Measurements from ENCODE around the gene GPRC5C. TPM values are rescaled to one million over a fixed set of nuclear protein-coding genes. Genes with fewer than 3 reads are reported as not detected.
A peak's percentile ranks its signal among the peaks of the same experiment; 100 is the strongest.

The GPRC5C gene
- total and polyA plus RNA-seq, 4 donors: 41.9 to 81.4 (median 66.1) TPM

DNA sequence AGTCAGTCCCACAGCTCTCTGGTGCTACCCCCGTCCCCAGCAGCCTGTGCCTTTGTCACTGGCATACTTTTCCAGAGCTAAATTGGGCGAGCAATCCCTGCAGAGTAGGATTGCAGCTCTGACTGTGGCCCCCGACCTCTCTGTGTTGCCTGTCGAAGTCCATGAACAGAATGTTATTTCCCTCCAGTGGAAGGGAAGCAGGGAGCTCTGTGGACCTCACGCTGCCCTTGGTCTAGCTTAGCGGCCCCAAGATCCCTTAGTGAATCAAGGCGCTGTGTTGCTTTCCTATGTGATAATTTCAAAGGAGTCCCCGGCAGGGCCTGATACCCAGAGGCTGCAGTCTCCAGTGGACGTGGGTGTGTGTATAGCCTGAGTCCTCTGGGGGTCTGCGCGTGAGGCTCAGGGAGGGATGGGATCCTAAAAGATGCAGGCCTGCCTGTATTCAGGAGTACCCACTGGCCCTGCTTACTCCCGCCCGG, 19.1 kb downstream of the GPRC5C start:
- Histone ChIP-seq H3K4me1 (ENCODE audit: control insufficient read depth in 5 of 5, insufficient read depth in 5 of 5, low read length in 5 of 5) (peaks cover 5 to 31% (median 23%) of the 10 kb centered on the region in 5 donors), H3K9ac (ENCODE audit: insufficient read depth in 1 of 2, low read length in 2 of 2) (no peak overlapping the region), H3K4me3 (no peak overlapping the region), H3K36me3 (ENCODE audit: control insufficient read depth in 4 of 4, insufficient read depth in 4 of 4, low read length in 4 of 4) (no peaks in the 10 kb centered on the region), H3K27me3 (ENCODE audit: control insufficient read depth in 3 of 3, insufficient read depth in 3 of 3, low read length in 2 of 3) (no peaks in the 10 kb centered on the region), H3K9me3 (ENCODE audit: control insufficient read depth in 4 of 4, insufficient read depth in 3 of 4, low read length in 3 of 4) (no peaks in the 10 kb centered on the region), H3K27ac (ENCODE audit: low read depth in 1 of 2, low read length in 1 of 2) (no peak overlapping the region)
- ATAC-seq (ENCODE audit: insufficient read depth, low FRiP score) (no peak), DNase-seq (no peak)
- TF ChIP-seq, protein P1, sequence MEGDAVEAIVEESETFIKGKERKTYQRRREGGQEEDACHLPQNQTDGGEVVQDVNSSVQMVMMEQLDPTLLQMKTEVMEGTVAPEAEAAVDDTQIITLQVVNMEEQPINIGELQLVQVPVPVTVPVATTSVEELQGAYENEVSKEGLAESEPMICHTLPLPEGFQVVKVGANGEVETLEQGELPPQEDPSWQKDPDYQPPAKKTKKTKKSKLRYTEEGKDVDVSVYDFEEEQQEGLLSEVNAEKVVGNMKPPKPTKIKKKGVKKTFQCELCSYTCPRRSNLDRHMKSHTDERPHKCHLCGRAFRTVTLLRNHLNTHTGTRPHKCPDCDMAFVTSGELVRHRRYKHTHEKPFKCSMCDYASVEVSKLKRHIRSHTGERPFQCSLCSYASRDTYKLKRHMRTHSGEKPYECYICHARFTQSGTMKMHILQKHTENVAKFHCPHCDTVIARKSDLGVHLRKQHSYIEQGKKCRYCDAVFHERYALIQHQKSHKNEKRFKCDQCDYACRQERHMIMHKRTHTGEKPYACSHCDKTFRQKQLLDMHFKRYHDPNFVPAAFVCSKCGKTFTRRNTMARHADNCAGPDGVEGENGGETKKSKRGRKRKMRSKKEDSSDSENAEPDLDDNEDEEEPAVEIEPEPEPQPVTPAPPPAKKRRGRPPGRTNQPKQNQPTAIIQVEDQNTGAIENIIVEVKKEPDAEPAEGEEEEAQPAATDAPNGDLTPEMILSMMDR (IDR thresholded peaks at IDR 0.05; ENCODE audit: control extremely low read depth, extremely low read depth): no peak
- WGBS, 2 donors: 91% methylated on average over 13 of the region's 13 CpGs

DNA sequence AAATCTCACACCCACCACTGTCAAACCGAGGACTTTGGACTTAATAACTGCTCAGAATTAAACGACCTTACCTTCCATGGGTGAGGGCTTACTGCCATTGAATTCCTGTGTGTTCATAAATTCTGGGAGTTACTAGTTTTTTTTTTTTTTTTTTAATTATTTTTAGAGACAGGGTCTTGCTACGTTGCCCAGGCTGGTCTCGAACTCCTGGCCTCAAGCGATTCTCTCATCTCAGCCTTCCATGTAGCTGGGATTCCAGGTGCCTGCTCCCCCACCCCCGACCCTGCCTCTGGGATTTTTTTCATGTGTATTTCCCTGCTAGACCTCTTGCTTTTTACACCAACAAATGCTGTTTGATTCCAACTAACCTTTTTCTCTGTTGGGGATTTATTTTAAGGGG, 19.7 kb downstream of the GPRC5C start:
- no peak overlapping the region for H3K27ac ChIP-seq (ENCODE audit: low read depth in 1 of 2, low read length in 1 of 2)
- DNase-seq (no peak), ATAC-seq (ENCODE audit: insufficient read depth, low FRiP score) (no peak)
- H3K36me3 ChIP-seq (ENCODE audit: control insufficient read depth in 4 of 4, insufficient read depth in 4 of 4, low read length in 4 of 4): no peaks in the 10 kb centered on the region
- H3K9ac ChIP-seq (ENCODE audit: insufficient read depth in 1 of 2, low read length in 2 of 2): no peak overlapping the region
- 73 to 92% methylated on average over 5 to 6 of the region's 6 CpGs for WGBS, 2 donors
- no peaks in the 10 kb centered on the region for H3K9me3 ChIP-seq (ENCODE audit: control insufficient read depth in 4 of 4, insufficient read depth in 3 of 4, low read length in 3 of 4)
- TF ChIP-seq, protein P1 (IDR thresholded peaks at IDR 0.05; ENCODE audit: control extremely low read depth, extremely low read depth): no peak
- H3K4me3 ChIP-seq: no peak overlapping the region
- peaks cover 5 to 31% (median 22%) of the 10 kb centered on the region in 5 donors for H3K4me1 ChIP-seq (ENCODE audit: control insufficient read depth in 5 of 5, insufficient read depth in 5 of 5, low read length in 5 of 5)
- H3K27me3 ChIP-seq (ENCODE audit: control insufficient read depth in 3 of 3, insufficient read depth in 3 of 3, low read length in 2 of 3): no peaks in the 10 kb centered on the region

DNA sequence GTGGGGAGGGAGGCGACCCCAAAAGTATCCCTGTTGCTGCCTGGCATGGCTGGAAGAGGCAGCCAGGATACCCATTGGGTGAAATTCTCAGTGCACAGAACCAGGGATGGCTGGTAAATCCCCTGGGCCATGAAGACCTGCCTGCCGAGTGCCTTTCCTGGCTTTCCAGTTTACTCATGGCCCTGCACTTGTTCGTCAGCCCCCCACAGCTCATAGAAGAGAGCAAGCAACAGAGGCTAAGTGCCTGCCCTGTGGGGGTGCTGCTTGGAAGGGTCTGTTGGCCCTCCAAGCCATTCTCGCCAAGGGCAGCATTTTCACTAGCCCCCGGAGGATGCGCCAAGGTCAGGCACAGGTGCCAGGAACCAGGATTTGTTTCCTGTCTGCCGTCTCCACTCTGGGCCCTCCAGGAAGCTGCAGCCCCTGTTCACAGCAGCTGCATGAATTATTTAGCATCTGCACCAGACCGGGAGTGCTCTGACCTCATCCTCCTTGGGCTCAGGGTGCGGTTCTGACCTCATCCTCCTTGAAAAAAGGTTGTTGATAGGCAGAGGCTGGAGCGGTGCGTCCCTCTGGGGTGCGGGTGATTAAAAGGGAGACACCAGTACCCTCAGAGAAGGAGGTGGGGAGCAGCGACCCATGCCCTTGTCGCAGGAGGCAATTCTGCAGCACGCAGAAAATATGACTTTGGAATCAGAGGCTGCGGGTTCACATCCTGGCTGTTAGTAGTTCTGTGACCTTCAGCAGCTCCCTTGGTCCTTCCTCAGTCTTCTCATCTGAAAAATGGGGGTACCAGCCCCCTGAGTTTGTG, 20.3 kb downstream of the GPRC5C start:
- Histone ChIP-seq H3K36me3 (ENCODE audit: control insufficient read depth in 4 of 4, insufficient read depth in 4 of 4, low read length in 4 of 4) (no peaks in the 10 kb centered on the region), H3K4me3 (no peak overlapping the region), H3K27me3 (ENCODE audit: control insufficient read depth in 3 of 3, insufficient read depth in 3 of 3, low read length in 2 of 3) (no peaks in the 10 kb centered on the region), H3K27ac (ENCODE audit: low read depth in 1 of 2, low read length in 1 of 2) (peak overlapping the region in 1 of 2 donors; percentile 6), H3K4me1 (ENCODE audit: control insufficient read depth in 5 of 5, insufficient read depth in 5 of 5, low read length in 5 of 5) (peaks cover 5 to 28% (median 17%) of the 10 kb centered on the region in 5 donors), H3K9me3 (ENCODE audit: control insufficient read depth in 4 of 4, insufficient read depth in 3 of 4, low read length in 3 of 4) (no peaks in the 10 kb centered on the region), H3K9ac (ENCODE audit: insufficient read depth in 1 of 2, low read length in 2 of 2) (no peak overlapping the region)
- DNase-seq: no peak
- WGBS, 2 donors: 53 to 66% methylated on average over 16 of the region's 16 CpGs
- ATAC-seq (ENCODE audit: insufficient read depth, low FRiP score): no peak
- TF ChIP-seq, protein P1 (IDR thresholded peaks at IDR 0.05; ENCODE audit: control extremely low read depth, extremely low read depth): no peak

Data from lung (tissue), 12 donors.